GM21737 (cell line): ENCODE results near the gene CLEC19A.
"Not testable (repeated sequence)": the region's sequence is repeated elsewhere in the genome, so short reads cannot be mapped to it uniquely, and the experiment has no call there.

Experiments
- ATAC-seq: cut with Tn5 transposase; IDR thresholded peaks from one replicate; pipeline ENCODE4 v1.9.1; 2021; ENCODE audit warnings: mild to moderate bottlenecking, moderate library complexity; ENCODE audit not compliant: unreplicated experiment

Gene CLEC19A

DNA sequence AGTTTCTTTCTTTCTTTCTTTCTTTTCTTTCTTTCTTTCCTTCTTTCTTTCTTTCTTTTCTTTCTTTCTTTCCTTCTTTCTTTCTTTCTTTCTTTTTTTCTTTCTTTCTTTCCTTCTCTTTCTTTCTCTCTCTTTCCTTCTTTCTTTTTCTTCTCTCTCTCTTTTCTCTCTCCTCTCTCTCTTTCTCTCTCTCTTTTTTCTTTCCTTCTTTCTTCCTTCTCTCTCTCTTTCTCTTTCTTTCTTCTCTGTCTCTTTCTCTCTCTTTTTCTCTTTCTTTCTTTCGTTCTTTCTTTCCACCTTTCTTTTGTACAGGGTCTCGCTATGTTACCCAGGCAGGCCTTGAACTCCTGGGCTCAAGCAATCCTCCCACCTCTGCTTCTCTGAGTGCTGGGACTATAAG, 35.7 kb downstream of the CLEC19A start:
- not testable (repeated sequence) for ATAC-seq

DNA sequence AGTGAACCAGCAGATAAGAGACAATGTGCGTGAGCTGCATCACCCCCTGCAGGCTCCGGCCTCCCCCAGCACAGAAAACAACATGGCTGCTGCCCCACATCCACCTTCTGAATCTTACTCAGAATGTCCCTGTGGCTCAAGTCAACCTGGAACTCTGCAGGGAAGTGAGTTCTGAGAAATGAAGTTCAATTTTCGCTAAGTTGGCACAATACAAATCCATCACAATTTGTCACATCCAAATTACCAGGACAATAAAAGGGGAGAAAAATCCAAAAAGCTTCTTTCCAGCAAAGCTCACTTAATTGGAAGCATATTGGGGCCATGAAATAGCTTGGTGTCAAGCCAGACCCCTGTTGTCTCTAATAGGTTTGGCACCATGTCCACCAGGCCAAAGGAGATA, 38.1 kb downstream of the CLEC19A start:
- ATAC-seq: no peak

DNA sequence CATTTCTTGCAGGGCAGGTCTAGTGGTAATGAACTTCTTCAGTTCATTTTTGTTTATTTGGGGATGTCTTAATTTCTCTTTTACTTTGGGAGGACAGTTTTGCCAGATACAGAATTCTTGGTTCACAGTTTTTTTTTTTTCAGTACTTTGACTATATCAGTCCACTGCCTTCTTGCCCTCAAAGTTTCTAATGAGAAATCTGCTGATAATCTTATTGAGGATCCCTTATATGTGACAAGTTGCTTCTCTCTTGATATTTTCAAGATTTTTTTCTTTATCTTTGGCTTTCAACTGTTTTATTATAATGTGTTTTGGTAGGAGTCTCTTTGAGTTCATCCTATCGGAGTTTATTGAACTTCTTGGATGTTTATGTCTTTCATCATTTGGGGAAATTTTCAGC, 42.8 kb downstream of the CLEC19A start:
- no peak for ATAC-seq

DNA sequence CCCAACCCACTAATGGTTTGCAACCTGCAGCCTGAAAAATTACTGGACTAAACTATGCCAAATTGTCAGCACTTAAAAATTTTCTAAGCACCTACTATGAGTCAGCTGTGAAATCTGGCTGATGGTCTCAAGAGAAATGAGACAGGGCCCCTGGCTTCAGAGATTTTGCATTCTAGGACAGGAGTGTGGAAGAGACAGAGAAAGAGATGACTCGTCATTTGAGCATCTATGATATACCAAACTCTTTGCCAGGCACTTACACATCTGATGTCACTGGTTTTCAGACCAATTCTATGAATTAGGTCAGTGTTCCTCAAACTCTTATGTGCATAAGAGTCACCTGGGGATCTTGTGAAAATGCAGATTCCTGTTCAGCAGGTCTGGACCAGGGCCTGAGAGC, 44.4 kb downstream of the CLEC19A start:
- ATAC-seq: no peak

DNA sequence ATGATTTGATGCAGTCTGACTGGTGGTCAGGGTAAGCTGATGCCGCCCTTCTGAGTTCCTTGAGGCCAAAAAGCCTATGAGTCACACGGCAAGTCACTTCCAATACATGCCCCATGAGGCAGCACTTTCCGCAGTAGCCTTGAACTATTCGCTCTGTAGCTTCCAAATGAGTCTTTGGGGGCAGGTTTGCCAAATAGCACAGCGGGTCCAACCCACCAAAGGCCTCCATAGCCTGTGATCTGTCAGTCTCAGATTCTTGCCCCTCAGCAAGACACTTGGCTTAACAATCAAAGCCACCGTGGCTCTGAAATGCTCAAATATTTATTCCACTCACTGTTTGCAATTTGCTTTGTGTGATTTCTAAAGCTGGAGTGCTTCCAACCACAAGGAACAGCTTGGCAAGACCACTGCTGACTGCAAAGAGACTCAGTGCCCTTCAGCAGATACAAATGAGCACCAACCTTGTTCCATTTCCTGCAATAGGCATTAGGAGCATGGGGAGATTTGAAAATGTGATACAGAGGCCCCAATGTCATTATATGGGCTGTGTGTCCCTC, 45.4 kb downstream of the CLEC19A start:
- ATAC-seq: no peak

DNA sequence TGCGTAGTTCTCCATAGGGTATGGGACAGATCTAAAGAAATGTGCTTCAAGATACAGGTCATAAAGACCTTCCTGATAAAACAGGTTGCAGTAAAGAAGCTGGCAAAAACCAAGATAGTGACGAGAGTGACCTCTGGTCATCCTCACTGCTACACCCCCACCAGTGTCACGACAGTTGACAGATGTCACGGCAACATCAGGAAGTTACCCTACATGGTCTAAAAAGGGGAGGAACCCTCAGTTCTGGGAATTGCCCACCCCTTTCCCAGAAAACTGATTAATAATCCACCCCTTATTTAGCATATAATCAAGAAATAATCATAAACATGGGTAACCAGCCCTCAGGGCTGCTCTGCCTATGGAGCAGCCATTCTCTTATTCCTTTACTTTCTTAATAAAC, 46.3 kb downstream of the CLEC19A start:
- ATAC-seq: no peak

DNA sequence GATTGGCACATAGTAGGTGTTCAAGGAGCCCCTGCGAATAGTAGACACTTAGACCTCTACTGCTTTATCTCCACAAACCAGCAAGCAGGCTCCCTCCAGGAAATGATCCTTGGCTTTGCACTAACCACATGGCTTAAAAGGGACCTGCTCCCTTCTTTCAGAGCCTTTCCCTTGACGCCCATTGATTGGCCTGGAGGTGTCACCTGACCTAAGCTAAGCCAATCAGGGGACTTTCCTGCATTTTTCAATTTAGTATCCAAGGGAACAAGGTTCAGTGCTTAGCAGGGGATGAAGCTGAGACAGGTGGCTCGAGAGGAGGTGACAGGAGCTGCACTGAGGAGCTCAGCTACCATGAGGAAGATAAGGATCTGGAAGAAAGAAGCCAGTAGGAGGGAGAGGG, 52.8 kb downstream of the CLEC19A start:
- no peak for ATAC-seq

DNA sequence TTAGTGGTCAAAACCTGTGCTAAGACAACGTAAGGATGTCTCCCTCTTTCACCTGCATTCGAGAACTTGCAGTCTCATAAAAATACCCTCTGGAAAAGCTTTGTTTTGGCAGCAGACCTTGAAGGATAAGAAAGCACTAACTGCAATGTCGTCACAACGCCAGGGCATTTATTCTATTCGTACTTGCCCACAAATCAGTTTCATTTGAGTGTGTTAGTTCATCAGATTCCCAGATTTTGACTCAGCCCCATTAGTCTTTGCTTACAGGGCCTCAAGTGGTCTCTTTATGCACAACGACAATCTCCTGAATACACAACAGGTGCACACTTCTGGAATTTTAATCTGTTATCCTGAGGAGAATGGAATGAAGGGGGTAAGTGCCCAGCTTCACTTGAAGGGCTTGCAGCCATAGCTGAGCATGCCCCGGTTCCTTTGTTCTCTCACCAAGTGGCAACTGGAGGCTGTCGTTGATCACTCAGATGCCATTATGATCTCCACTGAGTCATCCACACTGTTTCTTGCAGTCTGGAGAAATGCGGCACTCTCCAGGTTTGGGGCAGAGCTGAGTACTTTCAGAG, 58.8 kb downstream of the CLEC19A start:
- no peak for ATAC-seq

DNA sequence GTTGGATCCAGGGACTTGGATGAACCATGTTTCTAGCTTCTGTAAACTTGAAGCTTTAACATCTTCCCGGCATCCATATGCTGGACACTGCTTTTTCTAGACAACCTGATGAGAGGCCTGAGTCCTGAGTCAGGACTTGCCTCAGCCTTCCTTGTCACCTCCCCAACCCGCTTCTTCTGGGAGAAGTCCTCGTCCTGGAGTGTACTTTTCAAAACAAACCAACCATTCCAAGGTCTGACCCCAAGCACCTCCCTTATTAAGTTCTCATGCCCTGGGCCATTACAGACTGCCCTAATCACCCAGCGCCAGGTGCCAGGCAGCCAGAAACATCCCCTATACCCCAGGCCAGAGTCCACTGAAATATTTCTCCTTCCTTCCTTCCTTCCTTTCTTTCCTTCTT, 59.4 kb downstream of the CLEC19A start:
- no peak for ATAC-seq

DNA sequence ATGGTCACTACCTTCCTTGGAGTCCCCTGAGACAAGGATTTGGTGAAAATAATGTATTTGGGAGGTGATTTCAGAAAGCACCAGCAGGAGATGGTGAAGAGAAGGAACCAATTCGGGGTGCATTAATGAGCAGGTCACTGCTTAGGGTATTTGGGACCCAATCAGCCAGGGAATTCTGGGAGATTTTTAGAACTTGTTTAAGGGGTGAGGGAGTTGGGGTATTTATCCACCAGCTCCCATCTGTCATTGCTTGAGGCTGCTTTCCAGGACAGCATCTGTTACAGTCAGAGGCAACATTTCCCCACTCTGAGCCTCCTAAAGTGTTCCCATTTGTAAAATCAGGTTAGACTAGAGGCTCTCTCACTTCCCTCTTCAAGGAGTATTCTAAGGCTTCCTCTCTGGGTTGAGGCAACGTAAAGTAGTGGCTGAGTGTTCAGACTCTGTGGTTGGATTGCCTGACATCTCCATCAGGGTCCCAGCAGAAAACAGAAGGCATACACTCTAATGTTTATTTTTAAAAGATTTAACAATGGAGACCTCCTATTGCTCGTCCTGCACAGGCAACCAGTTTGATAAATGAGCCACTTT, 60.9 kb downstream of the CLEC19A start:
- no peak for ATAC-seq

DNA sequence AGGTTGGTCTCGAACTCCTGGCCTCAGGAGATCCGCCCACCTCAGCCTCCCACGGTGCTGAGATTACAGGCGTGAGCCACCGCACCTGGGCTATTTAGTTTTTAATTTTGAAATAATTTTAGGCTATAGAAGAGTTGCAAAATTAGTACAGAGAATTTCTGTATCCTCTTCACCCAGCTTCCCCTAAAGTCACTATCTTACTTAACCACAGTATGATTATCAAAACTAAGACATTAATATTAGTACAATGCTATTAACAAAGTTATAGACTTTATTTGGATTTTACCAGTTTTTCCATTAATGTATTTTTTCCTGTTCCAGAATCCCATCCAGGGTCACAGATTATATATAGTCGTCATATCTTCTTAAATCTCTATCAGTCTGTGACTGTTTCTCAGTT, 62.6 kb downstream of the CLEC19A start:
- no peak for ATAC-seq

DNA sequence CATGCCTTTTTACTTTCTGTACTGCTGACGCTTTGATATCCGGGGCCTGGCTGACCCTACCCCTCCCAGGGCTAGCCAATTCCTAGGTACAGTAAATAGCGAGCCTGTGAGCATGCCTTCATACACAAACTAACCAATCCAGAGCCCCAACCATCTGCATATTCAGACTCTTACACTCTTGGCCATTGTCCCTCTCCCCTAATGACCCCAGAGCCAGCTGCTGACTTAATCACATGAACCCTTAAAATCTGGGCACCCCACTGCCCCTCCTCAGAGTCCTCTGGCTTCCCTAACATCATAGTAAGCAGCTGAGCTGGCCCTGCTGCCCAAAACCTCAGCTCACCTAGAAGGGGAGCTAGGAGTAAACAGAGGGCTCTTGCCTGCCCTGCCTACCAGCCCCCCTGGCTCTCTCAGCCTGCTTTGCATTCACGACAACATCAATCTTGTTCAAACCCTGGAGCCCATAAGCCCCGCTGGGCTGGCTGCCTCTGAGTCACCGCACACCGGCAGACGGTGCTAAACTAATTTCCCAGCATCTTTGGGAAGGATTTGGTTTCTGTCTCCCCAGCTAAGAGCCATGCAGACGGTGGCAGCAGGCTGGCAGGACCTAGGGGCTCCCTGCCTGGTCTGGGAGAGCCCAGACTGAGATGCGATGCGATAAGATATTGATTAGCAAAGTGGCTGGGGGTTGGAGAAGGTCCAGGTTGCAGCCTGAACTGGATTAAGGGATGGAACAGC, 63.2 kb downstream of the CLEC19A start:
- ATAC-seq: no peak

DNA sequence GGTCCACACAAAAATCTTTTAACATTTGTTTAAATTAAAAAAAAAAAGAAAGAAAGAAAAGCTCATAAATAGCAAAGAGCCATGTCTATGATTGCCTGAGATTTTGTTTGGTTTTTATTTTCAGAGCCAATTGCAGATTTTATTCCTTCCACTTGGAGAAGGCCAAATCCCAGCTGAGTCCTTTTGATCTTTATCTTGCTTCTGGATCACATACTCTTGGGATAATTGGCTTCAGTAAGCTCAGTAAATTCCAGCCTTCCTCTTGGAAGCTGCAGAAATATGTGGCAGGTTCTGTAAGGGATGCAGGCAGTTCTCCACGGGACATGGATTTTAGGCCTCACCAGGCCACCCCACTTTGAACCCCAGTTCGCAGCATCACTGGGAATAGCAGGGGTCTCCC, 68.8 kb downstream of the CLEC19A start:
- ATAC-seq: no peak

DNA sequence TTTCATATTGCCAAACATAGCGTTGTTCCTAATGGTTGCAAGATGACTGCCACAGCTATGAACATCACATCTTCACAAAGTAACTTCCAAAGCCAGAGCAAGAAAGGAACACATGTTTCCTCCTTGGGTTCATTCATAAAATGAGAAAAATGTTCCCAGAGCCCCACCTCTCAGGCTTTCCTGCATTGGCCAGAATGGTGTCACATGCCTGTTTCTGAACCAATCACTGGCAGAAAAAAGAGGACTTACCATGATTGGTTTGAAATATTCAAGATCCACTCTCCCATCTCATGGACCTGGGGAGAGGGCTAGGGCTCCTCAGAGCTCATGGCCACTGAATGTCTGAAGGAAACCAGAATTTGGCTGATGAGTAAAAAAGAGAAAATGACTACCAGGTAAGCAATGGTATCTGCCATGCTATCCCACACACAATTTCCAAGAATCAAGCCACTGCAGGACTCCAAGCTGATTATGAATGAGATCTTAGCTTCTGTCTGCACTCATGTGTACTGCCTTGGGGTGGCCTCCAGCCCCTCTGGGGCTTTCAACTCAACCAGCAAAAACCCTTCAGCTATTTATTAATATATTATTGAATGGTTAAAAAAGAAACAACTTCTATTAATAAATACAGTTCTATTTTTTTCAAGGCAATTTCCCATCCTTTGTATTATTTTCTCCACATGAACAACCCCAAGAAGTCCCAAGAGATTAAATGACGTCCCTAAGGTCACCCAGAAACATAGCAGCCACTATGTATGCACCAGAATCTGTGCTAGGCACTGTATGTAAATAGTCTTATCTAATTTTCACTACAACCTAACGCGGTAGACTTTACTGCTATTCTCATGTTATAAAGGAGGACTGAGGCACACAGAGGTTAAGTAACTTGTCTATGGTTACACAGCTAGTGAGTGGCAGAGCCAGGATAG, 70.8 kb downstream of the CLEC19A start:
- no peak for ATAC-seq

DNA sequence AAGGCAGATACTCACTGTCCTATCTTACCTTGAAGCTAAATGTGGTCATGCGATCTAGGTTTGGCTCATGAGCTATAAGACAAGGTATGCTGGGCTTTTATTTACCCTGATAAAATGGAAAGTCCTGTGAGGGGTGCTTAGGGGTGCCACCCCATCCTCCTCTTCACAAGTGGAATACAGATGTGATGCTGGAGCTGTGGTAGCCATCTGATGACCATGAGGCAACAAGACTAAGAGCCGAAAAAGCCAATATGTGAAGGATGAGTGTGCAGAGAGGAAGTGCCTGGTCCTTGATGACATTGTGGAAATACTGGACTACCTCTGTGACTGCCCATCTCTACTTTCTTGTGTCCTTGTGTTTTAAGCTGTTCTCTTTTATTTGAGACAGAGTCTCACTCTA, 74.0 kb downstream of the CLEC19A start:
- ATAC-seq: no peak
